RWPE1 (cell line): ENCODE data around the gene RASSF7.

Experiments used
- CTCF ChIA-PET: fragments of 350-600 bp; sonication (Branson Sonifier 250); formaldehyde crosslinking; extraction: SDS; loops from one replicate; lab custom pipeline; 2021; lab: Yijun Ruan, JAX
- POLR2A ChIA-PET: fragments of 400-600 bp; formaldehyde crosslinking; extraction: SDS; loops from one replicate; lab custom pipeline; 2020; ENCODE audit warnings: antibody characterized with exemption; ENCODE audit not compliant: low non-redundant PET; lab: Yijun Ruan, JAX
- DNase-seq: peaks from one replicate; pipeline ENCODE4 v3.0.0; 2012; ENCODE audit warnings: low spot score
- H3K27ac ChIP-seq: fragments of 450-650 bp; 2 replicates; pipeline ENCODE4 v1.5.1; 2017
- TF ChIP-seq, protein P1 (sequence below): fragments of 450-650 bp; conservative IDR thresholded peaks from 2 replicates; pipeline ENCODE4 v1.5.1; 2017; ENCODE audit warnings: low read depth, mild to moderate bottlenecking

The RASSF7 gene

DNA sequence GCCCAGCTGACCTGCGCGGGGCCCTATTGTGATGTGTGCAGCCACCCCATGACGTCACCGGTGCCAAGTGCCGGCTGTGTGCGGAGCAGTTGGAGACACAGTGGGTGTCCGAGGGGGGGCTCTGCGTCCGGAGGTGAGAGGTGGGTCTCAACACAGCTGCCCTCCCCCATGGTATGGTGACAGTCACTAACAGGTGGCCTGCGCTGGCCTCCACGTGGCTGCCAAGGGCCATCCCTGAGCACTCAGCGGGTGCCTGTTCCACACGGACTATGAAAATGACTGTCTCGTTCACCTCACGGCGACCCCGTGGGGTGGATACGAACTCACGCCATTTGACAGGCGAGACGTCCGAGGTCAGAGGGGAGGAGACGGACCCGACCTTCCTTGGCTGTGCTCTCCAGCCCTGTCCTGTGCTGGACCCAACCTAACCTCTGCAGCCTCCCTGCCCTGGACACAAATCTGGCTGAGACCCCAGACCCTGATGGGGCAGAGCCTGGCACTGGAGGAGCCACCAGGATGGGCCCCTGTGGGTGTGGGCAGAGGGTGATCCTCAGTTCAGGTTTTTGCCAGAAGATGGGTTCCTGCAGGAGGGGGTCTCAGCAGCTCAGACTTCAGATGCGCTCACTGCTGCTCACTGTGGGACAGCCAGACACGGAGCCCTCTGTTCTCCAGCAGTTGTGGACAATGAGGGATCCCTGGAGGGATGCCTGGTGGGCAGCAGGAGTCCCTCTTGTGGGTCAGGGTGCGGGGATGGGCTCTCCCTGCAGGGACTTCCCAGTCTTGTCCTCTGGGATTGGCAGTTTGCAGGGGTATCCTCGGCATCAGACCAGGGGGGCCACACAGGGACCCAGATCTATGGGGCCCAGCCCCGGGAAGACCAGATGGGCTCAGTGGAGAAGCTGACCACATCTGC, 31.7 kb upstream of the RASSF7 start:
- ChIA-PET POLR2A (no interaction called here), CTCF (no interaction called here)
- H3K27ac ChIP-seq, result peak overlapping the region; percentile 36
- no peak for DNase-seq
- TF ChIP-seq, protein P1, sequence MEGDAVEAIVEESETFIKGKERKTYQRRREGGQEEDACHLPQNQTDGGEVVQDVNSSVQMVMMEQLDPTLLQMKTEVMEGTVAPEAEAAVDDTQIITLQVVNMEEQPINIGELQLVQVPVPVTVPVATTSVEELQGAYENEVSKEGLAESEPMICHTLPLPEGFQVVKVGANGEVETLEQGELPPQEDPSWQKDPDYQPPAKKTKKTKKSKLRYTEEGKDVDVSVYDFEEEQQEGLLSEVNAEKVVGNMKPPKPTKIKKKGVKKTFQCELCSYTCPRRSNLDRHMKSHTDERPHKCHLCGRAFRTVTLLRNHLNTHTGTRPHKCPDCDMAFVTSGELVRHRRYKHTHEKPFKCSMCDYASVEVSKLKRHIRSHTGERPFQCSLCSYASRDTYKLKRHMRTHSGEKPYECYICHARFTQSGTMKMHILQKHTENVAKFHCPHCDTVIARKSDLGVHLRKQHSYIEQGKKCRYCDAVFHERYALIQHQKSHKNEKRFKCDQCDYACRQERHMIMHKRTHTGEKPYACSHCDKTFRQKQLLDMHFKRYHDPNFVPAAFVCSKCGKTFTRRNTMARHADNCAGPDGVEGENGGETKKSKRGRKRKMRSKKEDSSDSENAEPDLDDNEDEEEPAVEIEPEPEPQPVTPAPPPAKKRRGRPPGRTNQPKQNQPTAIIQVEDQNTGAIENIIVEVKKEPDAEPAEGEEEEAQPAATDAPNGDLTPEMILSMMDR, result no peak

GRCh38 chr11:529728-530411, 30.9 kb upstream of the RASSF7 start:
- TF ChIP-seq, protein P1, result no peak
- ChIA-PET POLR2A (no interaction called here), CTCF (interaction anchor here (1.0 kb wide), 1 partner anchor 82 kb away, joined by 3 read pairs; no protein-coding TSS in a partner anchor)
- DNase-seq, result no peak
- H3K27ac ChIP-seq, result peak overlapping the region; percentile 36

DNA sequence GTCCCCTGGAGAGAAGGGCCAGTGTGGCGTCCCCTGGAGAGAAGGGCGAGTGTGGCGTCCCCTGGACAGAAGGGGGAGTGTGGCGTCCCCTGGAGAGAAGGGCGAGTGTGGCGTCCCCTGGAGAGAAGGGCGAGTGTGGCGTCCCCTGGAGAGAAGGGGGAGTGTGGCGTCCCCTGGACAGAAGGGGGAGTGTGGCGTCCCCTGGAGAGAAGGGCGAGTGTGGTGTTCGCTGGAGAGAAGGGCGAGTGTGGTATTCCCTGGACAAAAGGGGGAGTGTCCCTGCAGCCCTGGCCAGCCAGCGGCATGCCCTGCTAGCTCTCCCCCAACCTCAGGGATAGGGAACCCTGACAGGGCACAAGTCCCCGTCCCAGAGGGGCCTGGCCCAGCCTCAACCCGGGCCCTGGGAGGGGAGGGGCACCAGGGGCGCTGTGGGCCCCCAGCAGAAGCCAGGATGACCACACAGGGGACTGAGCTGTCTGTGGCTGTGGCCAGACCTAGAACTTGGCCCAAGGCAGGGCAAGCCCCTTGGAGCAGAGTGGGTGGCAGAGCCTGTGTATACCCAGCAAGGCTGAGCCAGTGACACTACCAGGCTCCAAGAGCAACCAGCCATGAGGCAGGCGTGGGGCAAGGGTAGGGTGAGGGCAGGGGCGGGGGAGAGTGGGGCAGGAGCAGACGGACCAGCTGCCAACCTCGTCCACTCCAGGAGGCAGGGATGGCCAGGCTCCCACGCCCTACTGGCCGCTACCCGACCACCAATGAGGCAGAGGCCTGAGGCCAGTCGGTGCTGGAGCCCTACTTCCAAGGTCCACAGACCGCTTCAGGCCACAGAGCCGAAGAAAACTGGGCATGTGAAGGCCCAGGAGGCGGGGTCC, 29.6 kb upstream of the RASSF7 start:
- CTCF ChIA-PET, result interaction anchor here (1.0 to 1.3 kb wide), 2 partner anchors 12 to 83 kb away, joined by 3 to 5 read pairs; no protein-coding TSS in a partner anchor
- DNase-seq, result no peak
- H3K27ac ChIP-seq, result peak overlapping the region; percentile 99
- TF ChIP-seq, protein P1, result no peak
- POLR2A ChIA-PET, result no interaction called here

DNA sequence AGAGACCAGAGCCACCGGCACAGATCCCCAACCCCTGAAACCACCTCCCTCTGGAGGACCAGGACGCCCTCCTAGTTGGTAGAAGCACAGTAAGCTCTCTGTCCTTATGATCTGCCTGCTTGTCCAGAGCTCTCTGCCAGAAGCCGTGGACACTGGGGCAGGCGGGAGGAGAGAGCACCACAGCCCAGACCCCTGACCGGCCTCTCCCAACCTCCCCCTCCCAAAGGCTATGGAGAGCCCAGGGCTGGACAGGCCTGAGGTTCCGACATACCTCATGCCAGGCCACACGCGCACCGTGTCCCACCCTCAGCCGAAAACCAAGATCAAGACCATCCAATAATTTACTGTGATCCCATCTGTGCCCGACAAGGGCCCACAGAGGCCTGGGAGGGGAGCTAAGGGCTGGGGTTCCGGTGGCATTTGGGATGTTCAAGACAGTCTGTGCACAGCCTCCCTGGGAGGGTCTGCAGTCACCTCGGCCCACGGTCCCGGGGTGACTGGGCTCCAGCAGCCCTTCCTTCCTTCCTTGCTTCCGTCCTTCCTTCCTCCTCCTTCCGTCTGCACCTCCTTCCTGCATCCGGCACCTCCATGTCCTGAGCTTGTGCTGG, 28.7 kb upstream of the RASSF7 start:
- ChIA-PET CTCF (interaction anchor here (0.5 to 3.0 kb wide), 3 partner anchors 13 to 114 kb away, joined by 3 to 15 read pairs (median 5); no protein-coding TSS in a partner anchor), POLR2A (no interaction called here)

GRCh38 chr11:532527-532985, 28.2 kb upstream of the RASSF7 start:
- POLR2A ChIA-PET, result no interaction called here
- TF ChIP-seq, protein P1, result no peak

More for the DNA sequence above, 28.7 kb upstream of the RASSF7 start:
- peak overlapping the region; percentile 99 for H3K27ac ChIP-seq
- TF ChIP-seq, protein P1, result no peak
- no peak for DNase-seq

More at GRCh38 chr11:532527-532985, 28.2 kb upstream of the RASSF7 start:
- peak overlapping the region; percentile 99 for H3K27ac ChIP-seq
- CTCF ChIA-PET, result interaction anchor here (0.5 to 3.0 kb wide), 3 partner anchors 14 to 114 kb away, joined by 3 to 15 read pairs (median 3); no protein-coding TSS in a partner anchor
- no peak for DNase-seq
